ENCODE measurements around the gene CCDC171.
"Not testable (repeated sequence)": the region's sequence is repeated elsewhere in the genome, so short reads cannot be mapped to it uniquely, and the experiment has no call there.

DNA sequence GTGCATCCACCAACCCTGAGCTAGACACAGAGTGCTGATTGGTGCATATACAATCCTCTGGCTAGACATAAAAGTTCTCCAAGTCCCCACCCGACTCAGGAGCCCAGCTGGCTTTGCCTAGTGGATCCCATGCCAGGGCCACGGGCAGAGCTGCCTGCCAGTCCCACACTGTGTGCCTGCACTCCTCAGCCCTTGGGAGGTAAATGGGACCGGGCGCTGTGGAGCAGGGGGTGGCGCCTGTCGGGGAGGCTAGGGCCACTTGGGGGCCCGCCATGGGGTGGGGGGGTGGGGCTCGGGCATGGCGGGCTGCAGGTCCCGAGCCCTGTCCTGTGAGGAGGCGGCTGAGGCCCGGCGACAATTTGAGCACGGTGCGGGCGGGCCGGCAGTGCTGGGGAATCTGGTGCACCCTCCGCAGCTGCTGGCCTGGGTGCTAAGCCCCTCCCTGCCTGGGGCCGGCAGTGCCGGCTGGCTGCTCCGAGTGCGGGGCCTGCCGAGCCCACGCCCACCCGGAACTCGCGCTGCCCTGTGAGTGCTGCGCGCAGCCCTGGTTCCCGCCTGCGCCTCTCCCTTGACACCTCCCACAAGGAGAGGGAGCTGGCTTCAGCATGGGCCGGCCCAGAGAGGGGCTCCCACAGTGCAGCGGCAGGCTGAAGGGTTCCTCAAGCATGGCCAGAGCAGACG lies 257.5 kb downstream of the CCDC171 start:
- TF ChIP-seq, protein P1, sequence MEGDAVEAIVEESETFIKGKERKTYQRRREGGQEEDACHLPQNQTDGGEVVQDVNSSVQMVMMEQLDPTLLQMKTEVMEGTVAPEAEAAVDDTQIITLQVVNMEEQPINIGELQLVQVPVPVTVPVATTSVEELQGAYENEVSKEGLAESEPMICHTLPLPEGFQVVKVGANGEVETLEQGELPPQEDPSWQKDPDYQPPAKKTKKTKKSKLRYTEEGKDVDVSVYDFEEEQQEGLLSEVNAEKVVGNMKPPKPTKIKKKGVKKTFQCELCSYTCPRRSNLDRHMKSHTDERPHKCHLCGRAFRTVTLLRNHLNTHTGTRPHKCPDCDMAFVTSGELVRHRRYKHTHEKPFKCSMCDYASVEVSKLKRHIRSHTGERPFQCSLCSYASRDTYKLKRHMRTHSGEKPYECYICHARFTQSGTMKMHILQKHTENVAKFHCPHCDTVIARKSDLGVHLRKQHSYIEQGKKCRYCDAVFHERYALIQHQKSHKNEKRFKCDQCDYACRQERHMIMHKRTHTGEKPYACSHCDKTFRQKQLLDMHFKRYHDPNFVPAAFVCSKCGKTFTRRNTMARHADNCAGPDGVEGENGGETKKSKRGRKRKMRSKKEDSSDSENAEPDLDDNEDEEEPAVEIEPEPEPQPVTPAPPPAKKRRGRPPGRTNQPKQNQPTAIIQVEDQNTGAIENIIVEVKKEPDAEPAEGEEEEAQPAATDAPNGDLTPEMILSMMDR (IDR thresholded peaks at IDR 0.05; ENCODE audit: low read depth, low read length) = not testable (repeated sequence)
- TF ChIP-seq EZH2phosphoT487 (IDR thresholded peaks at IDR 0.05; ENCODE audit: low read depth) = not testable (repeated sequence)
